ENCODE measurements around the gene EFHC2.

DNA sequence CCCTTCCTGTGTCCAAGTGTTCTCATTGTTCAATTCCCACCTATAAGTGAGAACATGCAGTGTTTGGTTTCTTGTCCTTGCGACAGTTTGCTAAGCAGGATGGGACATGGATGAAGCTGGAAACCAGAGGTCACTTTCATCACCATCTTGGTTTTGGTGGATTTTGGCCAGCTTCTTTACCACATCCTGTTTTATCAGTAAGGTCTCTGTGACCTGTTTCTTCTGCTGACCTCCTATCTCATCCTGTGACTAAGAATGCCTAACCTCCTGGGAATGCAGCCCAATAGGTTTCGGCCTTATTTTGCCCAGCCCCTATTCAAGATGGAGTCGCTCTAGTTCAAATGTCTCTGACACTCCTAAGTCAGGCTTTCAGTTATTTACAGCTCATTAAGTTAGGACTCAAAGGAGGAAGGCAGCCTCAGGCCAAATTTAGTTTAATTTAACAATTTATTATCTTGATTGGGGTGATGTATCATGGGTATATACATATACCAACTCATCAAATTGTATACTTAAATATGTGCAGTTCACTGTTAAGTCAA lies 200.3 kb downstream of the EFHC2 start:
- TF ChIP-seq CTCF (IDR thresholded peaks at IDR 0.05; ENCODE audit: poor library complexity, severe bottlenecking) (no peak), EP300 (conservative IDR thresholded peaks at IDR 0.05; ENCODE audit: poor library complexity, severe bottlenecking) (no peak), SMC3 (conservative IDR thresholded peaks at IDR 0.05; ENCODE audit: poor library complexity) (no peak)
